GM23248 (cell line): ENCODE results near the gene ACTN4. TPM values are rescaled to one million over a fixed set of nuclear protein-coding genes. Genes with fewer than 3 reads are reported as not detected.

ENCODE experiments used
- DNase-seq: peaks from one replicate; pipeline ENCODE4 v3.0.0-alpha.2; 2015
- H2AFZ ChIP-seq: fragments of 200-600 bp; sonication (generic); 2 replicates; pipeline ENCODE4 v1.6.1; 2016; ENCODE audit warnings: antibody characterized with exemption
- H3F3A ChIP-seq: fragments of 200-600 bp; sonication (generic); 2 replicates; pipeline ENCODE4 v1.6.1; 2016; ENCODE audit warnings: mild to moderate bottlenecking, antibody characterized with exemption, mixed run types; ENCODE audit not compliant: insufficient read depth
- H3K27ac ChIP-seq: fragments of 200-600 bp; sonication (generic); 2 replicates; pipeline ENCODE4 v1.5.1; 2016; ENCODE audit warnings: mild to moderate bottlenecking
- H3K27me3 ChIP-seq: fragments of 200-600 bp; sonication (generic); replicated peaks from 2 replicates; pipeline ENCODE4 v1.6.1; 2016; ENCODE audit warnings: mild to moderate bottlenecking; ENCODE audit not compliant: insufficient read depth
- H3K36me3 ChIP-seq: fragments of 200-600 bp; sonication (generic); 2 replicates; pipeline ENCODE4 v1.6.1; 2016; ENCODE audit warnings: low read depth, mild to moderate bottlenecking
- H3K4me1 ChIP-seq: fragments of 200-600 bp; sonication (generic); 2 replicates; pipeline ENCODE4 v1.6.1; 2016; ENCODE audit warnings: mild to moderate bottlenecking; ENCODE audit not compliant: insufficient read depth
- H3K4me2 ChIP-seq: fragments of 200-600 bp; sonication (generic); one replicate; pipeline ENCODE4 v1.6.1; 2016; ENCODE audit warnings: mild to moderate bottlenecking; ENCODE audit not compliant: unreplicated experiment
- H3K4me3 ChIP-seq: fragments of 200-600 bp; sonication (generic); 2 replicates; pipeline ENCODE4 v1.5.1; 2016; ENCODE audit warnings: mild to moderate bottlenecking
- H3K79me2 ChIP-seq: fragments of 200-600 bp; sonication (generic); 2 replicates; pipeline ENCODE4 v1.6.1; 2016; ENCODE audit warnings: mild to moderate bottlenecking; ENCODE audit not compliant: insufficient read depth
- H3K9ac ChIP-seq: fragments of 200-600 bp; sonication (generic); 2 replicates; pipeline ENCODE4 v1.6.1; 2016; ENCODE audit warnings: mild to moderate bottlenecking
- H3K9me2 ChIP-seq: fragments of 200-600 bp; sonication (generic); 2 replicates; pipeline ENCODE4 v1.6.1; 2016; ENCODE audit warnings: mixed run types, mild to moderate bottlenecking, moderate library complexity; ENCODE audit not compliant: insufficient read depth
- H3K9me3 ChIP-seq: fragments of 200-600 bp; sonication (generic); one replicate; pipeline ENCODE4 v1.6.1; 2017; ENCODE audit warnings: low read depth
- H4K20me1 ChIP-seq: fragments of 200-600 bp; sonication (generic); 2 replicates; pipeline ENCODE4 v1.6.0; 2016; ENCODE audit not compliant: insufficient read depth
- EZH2 ChIP-seq: fragments of 200-600 bp; sonication (generic); IDR thresholded peaks from 2 replicates; pipeline ENCODE4 v1.6.1; 2018; ENCODE audit warnings: antibody characterized with exemption, mild to moderate bottlenecking; ENCODE audit not compliant: insufficient read depth, poor library complexity, severe bottlenecking
- EZH2phosphoT487 ChIP-seq: fragments of 200-600 bp; sonication (generic); IDR thresholded peaks from 2 replicates; pipeline ENCODE4 v1.6.1; 2018; ENCODE audit warnings: antibody characterized with exemption, moderate library complexity, mild to moderate bottlenecking, low read depth; ENCODE audit not compliant: insufficient read depth
- WGBS, 2 experiments: methylation state at CpG; one replicate each; pipeline ENCODE4 v1.1.6; 2015 to 2017; ENCODE audit warnings: low lambda C conversion rate in 2 of 2, low coverage in 1 of 2; ENCODE audit errors: missing lambda C conversion rate in 2 of 2; 5-methylcytosine and 5-hydroxymethylcytosine counted together
- in situ Hi-C: fragments of 300-500 bp; cut with MboI; formaldehyde crosslinking; loops from 2 replicates; pipeline ENCODE4 v1.15.0; 2020
- polyA plus RNA-seq: library from polyadenylated mRNA; unstranded; fragments of >200 nt; fragmentation: Nextera tagmentation; extraction: Ambion mirVana; gene quantifications from 2 replicates; pipeline ENCODE4 v1.2.1, GENCODE V29; 2016
- total RNA-seq: library from RNA; depleted of rRNA; stranded (reverse); fragments of >200 nt; shearing (Covaris generic); gene quantifications from 2 replicates; pipeline ENCODE4 v1.2.3, GENCODE V29; 2014

Gene ACTN4
- total and polyA plus RNA-seq, 2 experiments from 2014 or later = 84.6 to 477 TPM

- H3K4me3 ChIP-seq = no peak overlapping the region
- no peak for TF ChIP-seq EZH2phosphoT487
- TF ChIP-seq EZH2 = no peak
- H2AFZ ChIP-seq = no peak overlapping the region
- peaks cover 75% of the 10 kb centered on the region for H3K4me1 ChIP-seq
- H3K27me3 ChIP-seq = no peaks in the 10 kb centered on the region
- 0 out of 2 replicates have a peak, but pooled peaks cover 3% of the 10 kb centered on the region for H3K36me3 ChIP-seq
- peak overlapping the region; percentile 55 for H3K4me2 ChIP-seq
- H3F3A ChIP-seq = peaks cover 72% of the 10 kb centered on the region
- H3K79me2 ChIP-seq = peaks cover 100% of the 10 kb centered on the region
- 85 to 86% methylated on average over 7 of the region's 7 CpGs for WGBS, 2 experiments
- H3K9me2 ChIP-seq = no peaks in the 10 kb centered on the region
- H3K9me3 ChIP-seq = no peaks in the 10 kb centered on the region
- DNase-seq = no peak
- in situ Hi-C loops = no loop called here
- H3K9ac ChIP-seq = peak overlapping the region; percentile 74; the same call in 1 of the 2 replicates
- peak overlapping the region; percentile 91 for H3K27ac ChIP-seq
- H4K20me1 ChIP-seq = no peaks in the 10 kb centered on the region; the same call in 1 of the 2 replicates
Measured at GRCh38 chr19:38664503-38665211, 17.2 kb downstream of the ACTN4 start.

- peak overlapping the region; percentile 74 for H3K9ac ChIP-seq
- 50 to 52% methylated on average over 13 of the region's 13 CpGs for WGBS, 2 experiments
- H3K79me2 ChIP-seq = peaks cover 100% of the 10 kb centered on the region
- H3K27me3 ChIP-seq = no peaks in the 10 kb centered on the region
- H3K27ac ChIP-seq = peak overlapping the region; percentile 91
- peaks cover 74% of the 10 kb centered on the region for H3F3A ChIP-seq
- H3K4me1 ChIP-seq = peaks cover 76% of the 10 kb centered on the region
- no peaks in the 10 kb centered on the region for H3K9me3 ChIP-seq
- peak overlapping the region; percentile 21; the same call in 1 of the 2 replicates for H3K4me3 ChIP-seq
- H3K4me2 ChIP-seq = peak overlapping the region; percentile 73
- no peak overlapping the region for H2AFZ ChIP-seq
- TF ChIP-seq EZH2phosphoT487 (no peak), EZH2 (no peak)
- peak; percentile 46 for DNase-seq
- H4K20me1 ChIP-seq = no peaks in the 10 kb centered on the region; the same call in 1 of the 2 replicates
- no peaks in the 10 kb centered on the region for H3K9me2 ChIP-seq
- in situ Hi-C loops = no loop called here
- H3K36me3 ChIP-seq = 0 out of 2 replicates have a peak, but pooled peaks cover 3% of the 10 kb centered on the region
Measured at GRCh38 chr19:38665219-38665931, 17.9 kb downstream of the ACTN4 start.

- Histone ChIP-seq H3K4me1 (peaks cover 75% of the 10 kb centered on the region), H3K9me3 (no peaks in the 10 kb centered on the region), H3K9ac (peak overlapping the region; percentile 74), H4K20me1 (no peaks in the 10 kb centered on the region; the same call in 1 of the 2 replicates), H3F3A (peaks cover 72% of the 10 kb centered on the region), H2AFZ (no peak overlapping the region), H3K36me3 (0 out of 2 replicates have a peak, but pooled peaks cover 3% of the 10 kb centered on the region), H3K4me3 (peak overlapping the region; percentile 21; the same call in 1 of the 2 replicates), H3K27ac (peak overlapping the region; percentile 91), H3K79me2 (peaks cover 100% of the 10 kb centered on the region), H3K9me2 (no peaks in the 10 kb centered on the region), H3K4me2 (peak overlapping the region; percentile 73), H3K27me3 (no peaks in the 10 kb centered on the region)
- in situ Hi-C loops = no loop called here
- 45 to 54% methylated on average over 17 to 19 of the region's 19 CpGs for WGBS, 2 experiments
- TF ChIP-seq EZH2 (no peak), EZH2phosphoT487 (no peak)
- DNase-seq = peak; percentile 54
Measured at GRCh38 chr19:38665950-38666662, 18.7 kb downstream of the ACTN4 start.
